Colonic mucosa (tissue), 4 donors: Measurements from ENCODE around the gene RAD9A. TPM values are rescaled to one million over a fixed set of nuclear protein-coding genes. Genes with fewer than 3 reads are reported as not detected.

Experiments used
- DNase-seq: peaks from one replicate; pipeline ENCODE4 v3.0.0-alpha.2; 2020
- H3K27ac ChIP-seq: fragments of 200-600 bp; one replicate; pipeline ENCODE4 v1.8.0; 2021
- H3K27me3 ChIP-seq: fragments of 200-600 bp; one replicate; pipeline ENCODE4 v1.8.0; 2021
- H3K36me3 ChIP-seq: fragments of 200-600 bp; one replicate; pipeline ENCODE4 v1.8.0; 2021
- H3K4me1 ChIP-seq: fragments of 200-600 bp; one replicate; pipeline ENCODE4 v1.8.0; 2021; ENCODE audit warnings: mild to moderate bottlenecking
- H3K4me3 ChIP-seq: fragments of 200-600 bp; one replicate; pipeline ENCODE4 v1.8.0; 2021
- H3K9ac ChIP-seq, 2 donors: one replicate each; pipeline ENCODE4 v1.7.0; 2013; ENCODE audit warnings: control low read depth in 2 of 2, low read depth in 2 of 2, low read length in 2 of 2
- H3K9me3 ChIP-seq: fragments of 200-600 bp; one replicate; pipeline ENCODE4 v1.8.0; 2021
- intact Hi-C: fragments of 100-400 bp; cut with DNase I; formaldehyde crosslinking; loops from one replicate; pipeline ENCODE4 v1.14.1; 2022
- total RNA-seq, 2 donors: library from RNA; stranded (reverse); fragmentation: NEBNext Ultra II Directional in 1 of 2; extraction: Animal tissue kit (Norgen Biotek cat#: 25700) in 1 of 2; gene quantifications; one replicate each; pipeline ENCODE4 v1.2.1, GENCODE V29; 2021
- TF ChIP-seq, protein P1 (sequence below): fragments of 200-600 bp; IDR thresholded peaks from one replicate; pipeline ENCODE4 v1.8.0; 2022; ENCODE audit warnings: antibody characterized with exemption, mild to moderate bottlenecking
- donor health status: healthy.
- donor health status: DM: no; HTN: no; CAD: no.
- donor health status: DM: no; HTN: no; CAD: no.

RAD9A gene
- total RNA-seq, 2 donors from 2014 or later: 21.8 to 35.1 TPM

DNA sequence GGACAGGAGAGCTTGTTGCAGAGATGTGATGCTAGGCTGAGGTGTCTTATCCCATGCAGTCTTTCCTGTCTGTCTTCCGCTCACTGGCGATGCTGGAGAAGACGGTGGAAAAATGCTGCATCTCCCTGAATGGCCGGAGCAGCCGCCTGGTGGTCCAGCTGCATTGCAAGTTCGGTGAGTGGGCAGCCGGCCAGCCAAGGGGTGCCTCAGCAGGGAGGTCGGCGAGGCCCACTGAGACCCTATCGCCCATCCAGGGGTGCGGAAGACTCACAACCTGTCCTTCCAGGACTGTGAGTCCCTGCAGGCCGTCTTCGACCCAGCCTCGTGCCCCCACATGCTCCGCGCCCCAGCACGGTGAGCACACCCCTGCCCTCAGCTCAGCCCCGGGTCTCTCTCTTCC lies 1.7 kb downstream of the RAD9A start:
- H3K9ac ChIP-seq: peak overlapping the region in 1 of 2 donors; percentile 12
- peaks cover 5% of the 10 kb centered on the region for H3K4me1 ChIP-seq
- intact Hi-C loops: loop anchor here (5.0 kb wide), 1 partner anchor 114 kb away; the partner anchor contains the start of genes CDK2AP2 and PITPNM1

DNA sequence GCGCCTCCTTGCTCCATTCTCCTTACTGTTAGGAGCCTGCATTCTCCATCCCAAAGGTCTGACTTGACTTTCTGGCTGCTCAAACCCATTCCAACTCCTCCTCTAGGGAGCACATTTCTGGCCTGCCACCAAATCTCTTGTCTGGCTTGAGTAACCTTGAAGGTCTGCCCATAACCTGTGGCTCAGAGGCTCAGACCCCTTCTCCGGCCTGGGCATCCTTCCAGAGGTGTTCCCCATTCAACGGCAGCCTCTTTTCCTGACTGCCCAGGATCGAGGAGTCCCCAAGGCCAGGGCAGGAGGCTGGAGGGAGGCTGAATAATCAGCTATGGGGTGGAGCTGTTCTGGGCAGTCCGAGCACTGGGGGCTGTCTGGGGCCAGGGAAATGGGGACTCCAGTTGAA lies 2.2 kb downstream of the RAD9A start:
- intact Hi-C loops: loop anchor here (5.0 kb wide), 1 partner anchor 113 kb away; the partner anchor contains the start of genes CDK2AP2 and PITPNM1
- Histone ChIP-seq H3K4me1 (peaks cover 5% of the 10 kb centered on the region), H3K9me3 (no peaks in the 10 kb centered on the region), H3K27ac (no peak overlapping the region), H3K4me3 (no peak overlapping the region), H3K27me3 (no peaks in the 10 kb centered on the region), H3K36me3 (peaks cover 17% of the 10 kb centered on the region), H3K9ac (no peak overlapping the region)
- no peak for DNase-seq
- TF ChIP-seq, protein P1, sequence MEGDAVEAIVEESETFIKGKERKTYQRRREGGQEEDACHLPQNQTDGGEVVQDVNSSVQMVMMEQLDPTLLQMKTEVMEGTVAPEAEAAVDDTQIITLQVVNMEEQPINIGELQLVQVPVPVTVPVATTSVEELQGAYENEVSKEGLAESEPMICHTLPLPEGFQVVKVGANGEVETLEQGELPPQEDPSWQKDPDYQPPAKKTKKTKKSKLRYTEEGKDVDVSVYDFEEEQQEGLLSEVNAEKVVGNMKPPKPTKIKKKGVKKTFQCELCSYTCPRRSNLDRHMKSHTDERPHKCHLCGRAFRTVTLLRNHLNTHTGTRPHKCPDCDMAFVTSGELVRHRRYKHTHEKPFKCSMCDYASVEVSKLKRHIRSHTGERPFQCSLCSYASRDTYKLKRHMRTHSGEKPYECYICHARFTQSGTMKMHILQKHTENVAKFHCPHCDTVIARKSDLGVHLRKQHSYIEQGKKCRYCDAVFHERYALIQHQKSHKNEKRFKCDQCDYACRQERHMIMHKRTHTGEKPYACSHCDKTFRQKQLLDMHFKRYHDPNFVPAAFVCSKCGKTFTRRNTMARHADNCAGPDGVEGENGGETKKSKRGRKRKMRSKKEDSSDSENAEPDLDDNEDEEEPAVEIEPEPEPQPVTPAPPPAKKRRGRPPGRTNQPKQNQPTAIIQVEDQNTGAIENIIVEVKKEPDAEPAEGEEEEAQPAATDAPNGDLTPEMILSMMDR: no peak

More for the DNA sequence above, 1.7 kb downstream of the RAD9A start:
- no peak for DNase-seq
- H3K36me3 ChIP-seq: peaks cover 12% of the 10 kb centered on the region
- TF ChIP-seq, protein P1: no peak
- H3K27me3 ChIP-seq: no peaks in the 10 kb centered on the region
- no peak overlapping the region for H3K27ac ChIP-seq
- no peaks in the 10 kb centered on the region for H3K9me3 ChIP-seq
- no peak overlapping the region for H3K4me3 ChIP-seq

DNA sequence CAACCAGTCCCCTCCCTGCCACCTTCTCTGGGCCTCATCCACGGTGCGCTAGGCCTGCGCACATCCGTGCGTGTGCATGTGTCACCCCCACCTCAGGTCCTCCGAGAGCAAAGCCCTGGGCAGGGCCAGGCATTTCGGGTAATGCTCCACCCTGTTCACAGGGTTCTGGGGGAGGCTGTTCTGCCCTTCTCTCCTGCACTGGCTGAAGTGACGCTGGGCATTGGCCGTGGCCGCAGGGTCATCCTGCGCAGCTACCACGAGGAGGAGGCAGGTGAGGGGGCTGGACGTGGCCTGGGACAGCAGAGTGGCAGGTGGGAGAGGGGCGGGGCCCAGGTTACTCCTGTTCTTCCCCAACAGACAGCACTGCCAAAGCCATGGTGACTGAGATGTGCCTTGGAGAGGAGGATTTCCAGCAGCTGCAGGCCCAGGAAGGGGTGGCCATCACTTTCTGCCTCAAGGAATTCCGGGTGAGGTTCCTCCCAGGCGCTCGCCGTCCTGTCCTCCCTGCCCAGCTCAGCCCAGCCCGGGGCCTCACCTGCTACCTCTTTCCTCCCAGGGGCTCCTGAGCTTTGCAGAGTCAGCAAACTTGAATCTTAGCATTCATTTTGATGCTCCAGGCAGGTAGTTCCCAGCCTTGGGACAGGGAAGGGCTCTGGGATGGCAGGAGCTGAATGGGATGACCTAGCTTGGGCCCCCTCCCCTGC lies 3.9 kb downstream of the RAD9A start:
- intact Hi-C loops: no loop called here
- Histone ChIP-seq H3K9me3 (no peaks in the 10 kb centered on the region), H3K27me3 (no peaks in the 10 kb centered on the region), H3K4me1 (peaks cover 19% of the 10 kb centered on the region), H3K27ac (no peak overlapping the region), H3K4me3 (no peak overlapping the region), H3K9ac (no peak overlapping the region), H3K36me3 (peaks cover 17% of the 10 kb centered on the region)
- DNase-seq: no peak
- TF ChIP-seq, protein P1: no peak

DNA sequence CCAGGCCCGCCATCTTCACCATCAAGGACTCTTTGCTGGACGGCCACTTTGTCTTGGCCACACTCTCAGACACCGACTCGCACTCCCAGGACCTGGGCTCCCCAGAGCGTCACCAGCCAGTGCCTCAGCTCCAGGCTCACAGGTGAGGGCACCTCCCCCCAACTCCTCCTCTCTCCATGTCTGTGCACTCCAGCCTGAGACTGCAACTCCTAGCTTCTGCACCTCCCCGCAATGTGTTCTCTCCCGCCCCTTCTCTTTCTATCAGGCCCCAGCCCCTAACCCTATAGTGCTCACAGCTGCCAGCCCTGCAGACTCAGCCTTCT lies 4.4 kb downstream of the RAD9A start:
- peaks cover 17% of the 10 kb centered on the region for H3K36me3 ChIP-seq
- no peak overlapping the region for H3K4me3 ChIP-seq
- H3K9me3 ChIP-seq: no peaks in the 10 kb centered on the region
- TF ChIP-seq, protein P1: no peak
- no peak overlapping the region for H3K9ac ChIP-seq
- no peaks in the 10 kb centered on the region for H3K27me3 ChIP-seq
- peaks cover 19% of the 10 kb centered on the region for H3K4me1 ChIP-seq
- intact Hi-C loops: no loop called here
- DNase-seq: no peak
- no peak overlapping the region for H3K27ac ChIP-seq

DNA sequence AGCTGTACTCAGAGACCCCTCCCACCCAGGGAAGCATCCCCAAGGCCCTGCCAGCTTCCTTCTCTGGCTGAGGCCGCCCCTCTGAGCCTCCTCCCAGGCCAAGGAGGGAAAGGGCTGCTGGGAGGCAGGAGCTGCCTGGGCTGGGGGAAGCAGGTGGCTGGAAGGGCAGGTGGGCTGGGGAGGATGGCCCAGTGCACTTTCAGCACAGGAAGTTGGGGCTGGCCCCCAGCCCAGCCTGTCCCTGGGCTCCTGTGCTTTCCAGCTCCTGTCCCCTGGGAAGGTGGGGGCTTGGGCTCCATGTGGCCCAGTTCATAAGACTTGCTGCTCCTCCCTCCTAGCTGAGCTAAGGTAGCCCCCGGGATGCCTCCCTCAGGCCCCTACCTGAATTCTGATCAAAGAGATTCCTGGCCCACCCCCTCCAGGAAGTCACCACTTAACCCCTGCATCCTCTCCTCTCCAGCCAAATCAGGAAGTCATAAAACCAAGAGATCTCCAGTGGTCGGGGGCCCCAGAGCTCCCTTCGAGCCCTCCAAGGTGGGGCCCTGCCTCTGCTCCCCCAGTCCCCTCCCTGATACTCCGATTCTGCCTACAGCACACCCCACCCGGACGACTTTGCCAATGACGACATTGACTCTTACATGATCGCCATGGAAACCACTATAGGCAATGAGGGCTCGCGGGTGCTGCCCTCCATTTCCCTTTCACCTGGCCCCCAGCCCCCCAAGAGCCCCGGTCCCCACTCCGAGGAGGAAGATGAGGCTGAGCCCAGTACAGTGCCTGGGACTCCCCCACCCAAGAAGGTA lies 5.0 kb downstream of the RAD9A start:
- Histone ChIP-seq H3K27ac (no peak overlapping the region), H3K4me3 (no peak overlapping the region), H3K36me3 (peaks cover 17% of the 10 kb centered on the region), H3K27me3 (no peaks in the 10 kb centered on the region), H3K9ac (no peak overlapping the region), H3K4me1 (peaks cover 19% of the 10 kb centered on the region), H3K9me3 (no peaks in the 10 kb centered on the region)
- TF ChIP-seq, protein P1: no peak
- no peak for DNase-seq
- intact Hi-C loops: no loop called here
